GM21619 (cell line): ENCODE data around the gene ZNF317.
"Not testable (repeated sequence)": the region's sequence is repeated elsewhere in the genome, so short reads cannot be mapped to it uniquely, and the experiment has no call there.

Source experiments
- ATAC-seq: cut with Tn5 transposase; IDR thresholded peaks from one replicate; pipeline ENCODE4 v1.9.1; 2021; ENCODE audit not compliant: unreplicated experiment

The ZNF317 gene

DNA sequence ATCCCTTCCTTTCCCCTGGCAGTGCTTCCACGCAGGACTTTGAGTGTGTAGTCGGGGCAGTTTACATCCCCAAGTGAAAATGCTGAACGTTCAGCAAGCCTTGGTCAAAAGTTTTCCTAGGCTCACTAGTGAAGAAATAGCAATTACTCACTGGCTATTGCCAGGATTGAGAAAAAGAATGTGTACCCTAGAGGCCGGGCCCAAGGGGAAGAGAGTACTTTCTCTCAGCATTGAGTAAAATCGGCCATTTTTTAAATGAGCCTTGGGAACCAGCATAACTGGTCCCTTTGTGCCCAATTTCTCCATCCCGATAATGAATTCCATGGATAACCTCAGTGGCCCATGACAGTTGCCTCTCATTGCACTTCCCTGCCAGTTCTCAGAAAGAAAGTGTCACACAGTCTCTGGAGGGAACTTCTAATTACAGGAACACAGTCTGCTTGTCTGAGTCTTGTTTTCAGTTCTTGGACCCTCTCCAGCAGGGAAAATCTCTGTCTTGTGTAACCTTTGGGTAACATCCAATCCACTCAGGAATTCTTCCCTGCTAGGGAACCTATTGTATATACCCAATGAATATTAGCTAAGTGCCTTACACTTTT, 31.3 kb downstream of the ZNF317 start:
- ATAC-seq, result no peak

DNA sequence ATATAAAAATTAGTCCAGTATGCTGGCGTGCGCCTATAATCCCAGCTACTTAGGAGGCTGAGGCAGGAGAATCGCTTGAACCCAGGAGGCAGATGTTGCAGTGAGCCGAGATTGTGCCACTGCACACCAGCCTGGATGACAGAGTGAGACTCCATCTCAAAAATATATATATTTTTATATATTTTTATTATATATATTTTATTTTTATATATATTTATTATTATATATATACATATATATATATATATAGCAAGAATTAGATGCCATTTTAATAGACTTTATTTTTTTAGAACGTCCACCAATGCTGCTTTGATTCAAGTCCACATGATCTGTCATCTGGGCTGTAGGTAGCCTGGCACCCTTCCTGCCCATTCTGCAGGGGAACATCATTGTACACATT, 35.1 kb downstream of the ZNF317 start:
- no peak for ATAC-seq

DNA sequence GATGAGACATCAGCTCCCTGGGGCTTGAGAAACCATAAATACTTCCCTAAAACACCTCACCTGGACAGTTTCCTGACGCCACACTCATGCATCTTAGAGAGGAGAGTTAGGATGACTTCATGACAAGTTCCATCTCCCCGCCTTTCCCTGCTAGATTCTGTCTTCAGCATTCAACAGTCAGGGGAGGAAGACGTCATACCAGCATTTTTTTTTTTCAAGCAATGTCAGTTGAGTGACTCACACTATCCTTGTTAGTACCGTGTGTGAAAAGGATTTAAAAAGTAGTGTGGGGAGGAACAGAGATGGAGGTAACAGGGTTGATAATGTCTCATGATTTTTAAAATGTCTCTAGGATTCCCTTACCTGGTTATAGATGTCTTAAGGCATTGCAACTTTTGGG, 38.7 kb downstream of the ZNF317 start, which contains the start of gene OR7D2:
OR7D2 (plus strand) TSS at position 79 of the 400 bp plus-strand sequence. CDS start 6,803 bp downstream, outside the sequence.
- no peak for ATAC-seq

DNA sequence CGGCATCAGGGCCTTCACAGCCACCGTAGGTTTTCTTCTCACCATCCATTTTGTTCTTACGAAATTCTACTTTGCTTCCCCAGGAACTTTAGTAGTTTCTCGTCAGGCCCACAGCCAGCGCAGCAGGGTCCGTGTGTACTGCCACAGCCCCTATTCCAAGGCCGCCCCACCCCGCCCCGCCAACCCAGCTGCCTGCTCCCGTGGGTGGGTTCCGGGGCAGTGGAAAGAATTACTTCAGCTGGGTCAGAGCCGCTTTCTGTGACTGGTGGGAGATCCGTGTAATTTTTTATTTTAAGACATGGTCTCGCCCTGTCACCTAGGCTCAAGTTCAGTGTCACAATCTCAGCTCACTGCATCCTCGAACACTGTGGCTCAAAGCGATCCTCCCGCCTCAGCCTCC, 42.8 kb downstream of the ZNF317 start:
- ATAC-seq, result no peak

DNA sequence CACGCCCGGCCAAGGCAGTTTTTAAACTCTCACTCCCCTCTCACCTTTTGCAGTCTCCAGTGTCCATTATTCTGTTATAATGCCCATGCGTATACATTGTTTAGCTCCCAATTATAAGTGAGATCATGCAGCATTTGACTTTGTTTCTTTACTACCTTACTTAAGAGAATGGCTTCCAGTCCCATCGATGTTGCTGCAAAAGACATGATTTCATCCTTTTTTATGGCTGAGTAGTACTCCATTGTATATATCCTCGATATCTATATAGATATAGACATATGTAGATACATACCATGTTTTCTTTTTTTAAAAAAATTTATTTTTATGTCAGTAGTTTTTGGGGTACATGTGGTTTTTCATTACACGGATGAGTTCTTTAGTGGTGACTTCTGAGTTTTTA, 47.0 kb downstream of the ZNF317 start:
- no peak for ATAC-seq

DNA sequence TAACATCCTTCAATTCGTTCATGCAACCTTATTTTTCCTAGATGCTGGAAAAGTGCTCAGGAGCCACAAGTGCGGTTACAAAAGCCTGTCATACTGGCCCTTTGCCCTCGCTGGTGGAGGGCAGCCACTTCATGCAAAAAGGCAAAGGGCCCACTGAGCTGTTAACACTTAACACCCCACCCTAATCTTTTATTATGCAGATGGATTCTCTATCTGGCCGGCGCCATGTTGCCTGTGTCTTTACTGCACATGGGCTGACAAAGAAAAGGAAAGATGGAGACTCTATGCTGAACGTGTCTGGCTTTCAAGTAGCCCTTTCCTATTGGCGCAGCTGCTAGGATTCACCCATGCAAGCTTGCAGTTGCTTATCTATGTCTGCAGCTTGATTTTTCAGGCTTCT, 49.3 kb downstream of the ZNF317 start:
- ATAC-seq, result no peak

DNA sequence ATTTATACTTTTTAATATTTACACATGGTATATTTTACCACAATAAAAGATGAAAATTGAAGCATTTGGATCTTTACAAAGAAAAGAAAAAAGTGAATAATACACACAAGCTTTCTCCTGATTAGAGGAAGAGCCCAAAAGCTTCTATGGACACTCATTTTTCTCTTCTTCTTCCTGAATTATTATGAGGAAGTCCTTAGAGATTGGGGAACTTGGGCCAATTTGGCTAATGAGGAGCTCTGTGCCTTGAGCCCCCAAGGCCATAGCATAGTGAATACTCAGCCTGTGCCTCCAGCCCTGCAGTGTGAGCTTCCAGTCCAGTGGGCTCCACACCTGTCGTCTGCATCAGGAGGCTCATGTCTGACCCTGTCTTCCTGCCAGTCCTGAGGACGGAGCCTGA, 57.8 kb downstream of the ZNF317 start:
- ATAC-seq, result not testable (repeated sequence)

DNA sequence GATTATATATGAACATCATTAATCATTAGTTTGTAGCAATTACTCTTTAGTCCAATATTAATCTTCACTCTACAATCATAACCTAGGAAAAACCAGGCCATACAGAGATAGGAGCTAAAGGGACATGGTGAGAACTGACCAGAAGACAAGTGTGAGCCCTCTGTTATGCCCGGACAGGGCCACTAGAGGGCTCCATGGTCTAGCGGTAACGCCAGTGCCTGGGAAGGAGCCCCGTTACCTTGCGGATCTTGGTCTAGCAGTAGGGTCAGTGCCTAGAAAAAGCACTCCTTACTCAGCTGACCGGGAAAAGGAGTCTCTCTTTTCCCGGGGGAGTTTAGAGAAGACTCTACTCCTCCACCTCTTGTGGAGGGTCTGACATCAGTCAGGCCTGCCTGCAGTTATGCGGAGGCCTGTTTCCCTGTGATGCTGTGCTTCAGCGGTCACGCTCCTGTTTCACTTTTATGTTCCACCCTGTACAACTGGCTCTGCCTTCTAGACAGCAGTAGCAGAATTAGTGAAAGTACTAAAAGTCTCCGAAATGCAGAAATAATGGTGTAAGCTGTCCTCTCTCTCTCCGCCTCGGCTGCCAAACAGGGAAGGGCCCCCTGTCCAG, 65.4 kb downstream of the ZNF317 start:
- no peak for ATAC-seq
